Liver (tissue), 9 donors: ENCODE results near the gene KIF6. TPM values are rescaled to one million over a fixed set of nuclear protein-coding genes. Genes with fewer than 3 reads are reported as not detected.

ENCODE experiments used
- DNase-seq: peaks from one replicate; pipeline ENCODE4 v3.0.0-alpha.2; 2017; ENCODE audit warnings: low spot score
- H3K27ac ChIP-seq, 2 donors: one replicate each; pipeline ENCODE4 v1.7.0; 2013; ENCODE audit warnings: inconsistent platforms in 2 of 2, low read length in 2 of 2, control low read depth in 1 of 2, low read depth in 1 of 2, mild to moderate bottlenecking in 1 of 2
- H3K27me3 ChIP-seq, 4 donors: one replicate each; pipeline versions ENCODE4 v1.6.1 to v1.7.0; 2013; ENCODE audit warnings: low read length in 3 of 4, inconsistent platforms in 1 of 4, mild to moderate bottlenecking in 1 of 4, moderate library complexity in 1 of 4; ENCODE audit not compliant: control insufficient read depth in 4 of 4, insufficient read depth in 4 of 4
- H3K36me3 ChIP-seq, 4 donors: one replicate each; pipeline versions ENCODE4 v1.6.1 to v1.7.0; 2013; ENCODE audit warnings: low read length in 3 of 4, mild to moderate bottlenecking in 3 of 4, low read depth in 1 of 4, moderate library complexity in 1 of 4; ENCODE audit not compliant: control insufficient read depth in 4 of 4, insufficient read depth in 3 of 4
- H3K4me1 ChIP-seq, 4 donors: one replicate each; pipeline versions ENCODE4 v1.6.1 to v1.7.0; 2013; ENCODE audit warnings: low read length in 3 of 4, mild to moderate bottlenecking in 3 of 4, moderate library complexity in 1 of 4; ENCODE audit not compliant: control insufficient read depth in 4 of 4, insufficient read depth in 4 of 4
- H3K4me3 ChIP-seq, 3 donors: one replicate each; pipeline versions ENCODE4 v1.6.1 to v1.7.0; 2013; ENCODE audit warnings: low read length in 3 of 3, control low read depth in 1 of 3, low read depth in 1 of 3, mild to moderate bottlenecking in 1 of 3
- H3K9ac ChIP-seq, 2 donors: one replicate each; pipeline ENCODE4 v1.7.0; 2013; ENCODE audit warnings: low read length in 2 of 2, mild to moderate bottlenecking in 2 of 2, moderate library complexity in 2 of 2, control low read depth in 1 of 2, low read depth in 1 of 2
- H3K9me3 ChIP-seq, 4 donors: one replicate each; pipeline versions ENCODE4 v1.6.1 to v1.7.0; 2013; ENCODE audit warnings: low read length in 3 of 4; ENCODE audit not compliant: control insufficient read depth in 4 of 4
- EGR1 ChIP-seq, 2 donors: IDR thresholded peaks; 2 replicates each; pipeline ENCODE4 v1.6.1; 2016 to 2018; ENCODE audit warnings: antibody characterized with exemption in 2 of 2, low read depth in 2 of 2
- HNF4G ChIP-seq: IDR thresholded peaks from 2 replicates; pipeline ENCODE4 v1.6.1; 2016; ENCODE audit warnings: antibody characterized with exemption
- JUND ChIP-seq, 2 donors: IDR thresholded peaks; 2 replicates each; pipeline ENCODE4 v1.6.1; 2016; ENCODE audit warnings: antibody characterized with exemption in 2 of 2
- NR2F2 ChIP-seq: IDR thresholded peaks from 2 replicates; pipeline ENCODE4 v1.6.1; 2016; ENCODE audit warnings: antibody characterized with exemption
- RAD21 ChIP-seq, 2 donors: IDR thresholded peaks; 2 replicates each; pipeline ENCODE4 v1.6.1; 2016; ENCODE audit warnings: antibody characterized with exemption in 2 of 2, mild to moderate bottlenecking in 2 of 2
- SP1 ChIP-seq: IDR thresholded peaks from 2 replicates; pipeline ENCODE4 v1.6.1; 2018; ENCODE audit warnings: antibody characterized with exemption, mild to moderate bottlenecking
- TAF1 ChIP-seq: conservative IDR thresholded peaks from 2 replicates; pipeline ENCODE4 v1.6.1; 2016; ENCODE audit warnings: antibody characterized with exemption, mild to moderate bottlenecking
- YY1 ChIP-seq: IDR thresholded peaks from 2 replicates; pipeline ENCODE4 v1.6.1; 2016; ENCODE audit warnings: antibody characterized with exemption, mild to moderate bottlenecking
- WGBS: extraction: QIAGEN DNeasy Blood & Tissue Kit; methylation state at CpG from one replicate; pipeline ENCODE4 v1.1.7; 2013; 5-methylcytosine and 5-hydroxymethylcytosine counted together
- polyA plus RNA-seq, 2 donors: library from polyadenylated mRNA; stranded (reverse) in 1 of 2; unstranded in 1 of 2; fragments of 200-250 nt in 1 of 2; fragments of >200 nt in 1 of 2; fragmentation: Nextera tagmentation in 1 of 2; extraction: Ambion mirVana in 1 of 2; gene quantifications; one replicate each; pipeline versions ENCODE4 v1.2.1 to v1.2.3, GENCODE V29; 2013 to 2015
- total RNA-seq, 2 donors: library from RNA; depleted of rRNA; stranded (reverse); fragments of >200 nt; gene quantifications; one replicate each; pipeline ENCODE4 v1.2.3, GENCODE V29; 2014
- TF ChIP-seq, protein P1 (sequence below): IDR thresholded peaks from 2 replicates; pipeline ENCODE4 v1.6.1; 2016; ENCODE audit warnings: antibody characterized with exemption
- TF ChIP-seq, protein P2 (sequence below): IDR thresholded peaks from 2 replicates; pipeline ENCODE4 v1.6.1; 2016; ENCODE audit warnings: antibody characterized with exemption
- TF ChIP-seq, protein P3 (sequence below): fragments of 150-350 bp; IDR thresholded peaks from 2 replicates; pipeline ENCODE4 v1.5.1; 2017; ENCODE audit warnings: improper control_type of control experiment, low read depth, low read length; ENCODE audit not compliant: missing input control
- donor health status: healthy.
- donor health status: healthy.
- donor health status: healthy.
- donor health status: healthy.
- donor health status: healthy.

The KIF6 gene
- total and polyA plus RNA-seq, 4 donors, result 0.17 to 7.5 (median 0.29) TPM

DNA sequence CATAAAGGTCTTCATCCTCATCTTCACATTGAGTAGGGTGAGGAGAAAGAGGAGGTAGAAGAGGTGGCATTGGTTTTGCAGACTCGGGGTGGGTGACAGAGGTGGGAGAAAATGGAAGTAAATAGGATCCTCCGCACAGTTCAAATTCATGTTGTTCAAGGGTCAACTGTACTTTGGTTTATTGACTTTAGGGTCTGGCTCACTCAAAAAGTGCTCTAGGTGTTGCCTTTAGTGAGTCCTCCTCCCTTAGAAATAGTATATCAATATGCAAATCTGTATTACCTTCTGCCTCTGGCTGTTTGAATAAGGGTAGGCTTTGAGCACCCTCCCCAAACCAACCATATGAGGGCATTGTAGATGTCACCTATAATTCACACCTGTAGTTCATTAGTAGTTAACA, 54.7 kb downstream of the KIF6 start:
- no peak for TF ChIP-seq JUND (IDR thresholded peaks at IDR 0.05)
- TF ChIP-seq RAD21 (IDR thresholded peaks at IDR 0.05), result no peak
- no peak for TF ChIP-seq SP1
- TF ChIP-seq HNF4G, result no peak
- 55% methylated on average over 2 of the region's 2 CpGs for WGBS

DNA sequence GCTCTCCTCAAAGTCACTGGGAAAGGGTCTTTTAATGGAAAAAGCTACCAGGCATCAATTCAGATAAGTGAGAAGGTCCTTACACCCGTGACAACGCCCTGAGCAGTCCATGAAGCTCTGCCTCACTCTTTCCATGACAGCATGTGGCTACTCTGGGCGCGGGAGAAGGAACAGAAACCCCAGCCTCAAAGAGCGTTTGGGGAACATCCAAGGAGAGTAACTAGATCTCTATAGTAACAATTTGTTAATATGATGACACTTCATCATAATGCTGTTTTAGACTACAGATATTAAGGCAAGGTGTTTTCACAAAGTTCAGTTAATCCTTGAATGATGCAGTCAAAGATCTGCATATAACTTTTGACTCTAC, 55.2 kb downstream of the KIF6 start:
- no peak for DNase-seq
- TF ChIP-seq JUND (IDR thresholded peaks at IDR 0.05), result no peak
- no peak for TF ChIP-seq NR2F2
- no peak for TF ChIP-seq YY1
- TF ChIP-seq TAF1, result no peak
- TF ChIP-seq EGR1 (IDR thresholded peaks at IDR 0.05; ENCODE audit: low read depth in 2 of 2), result no peak
- no peak for TF ChIP-seq HNF4G
- TF ChIP-seq, protein P1, sequence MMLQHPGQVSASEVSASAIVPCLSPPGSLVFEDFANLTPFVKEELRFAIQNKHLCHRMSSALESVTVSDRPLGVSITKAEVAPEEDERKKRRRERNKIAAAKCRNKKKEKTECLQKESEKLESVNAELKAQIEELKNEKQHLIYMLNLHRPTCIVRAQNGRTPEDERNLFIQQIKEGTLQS, result no peak
- Histone ChIP-seq H3K9ac (no peak overlapping the region), H3K27me3 (no peaks in the 10 kb centered on the region), H3K9me3 (peaks cover 3 to 5% (median 4%) of the 10 kb centered on the region in 4 donors), H3K36me3 (no peaks in the 10 kb centered on the region), H3K4me3 (no peak overlapping the region), H3K4me1 (peaks cover 0 to 6% (median 2%) of the 10 kb centered on the region in 4 donors), H3K27ac (no peak overlapping the region)
- 88% methylated on average over 5 of the region's 5 CpGs for WGBS

More for the DNA sequence above, 54.7 kb downstream of the KIF6 start:
- H3K4me1 ChIP-seq, result peaks cover 0 to 6% (median 2%) of the 10 kb centered on the region in 4 donors
- H3K9me3 ChIP-seq, result peaks cover 3 to 5% (median 4%) of the 10 kb centered on the region in 4 donors
- no peak for DNase-seq
- no peak overlapping the region for H3K27ac ChIP-seq
- H3K36me3 ChIP-seq, result no peaks in the 10 kb centered on the region
- no peak overlapping the region for H3K9ac ChIP-seq
- H3K4me3 ChIP-seq, result no peak overlapping the region
- no peaks in the 10 kb centered on the region for H3K27me3 ChIP-seq

DNA sequence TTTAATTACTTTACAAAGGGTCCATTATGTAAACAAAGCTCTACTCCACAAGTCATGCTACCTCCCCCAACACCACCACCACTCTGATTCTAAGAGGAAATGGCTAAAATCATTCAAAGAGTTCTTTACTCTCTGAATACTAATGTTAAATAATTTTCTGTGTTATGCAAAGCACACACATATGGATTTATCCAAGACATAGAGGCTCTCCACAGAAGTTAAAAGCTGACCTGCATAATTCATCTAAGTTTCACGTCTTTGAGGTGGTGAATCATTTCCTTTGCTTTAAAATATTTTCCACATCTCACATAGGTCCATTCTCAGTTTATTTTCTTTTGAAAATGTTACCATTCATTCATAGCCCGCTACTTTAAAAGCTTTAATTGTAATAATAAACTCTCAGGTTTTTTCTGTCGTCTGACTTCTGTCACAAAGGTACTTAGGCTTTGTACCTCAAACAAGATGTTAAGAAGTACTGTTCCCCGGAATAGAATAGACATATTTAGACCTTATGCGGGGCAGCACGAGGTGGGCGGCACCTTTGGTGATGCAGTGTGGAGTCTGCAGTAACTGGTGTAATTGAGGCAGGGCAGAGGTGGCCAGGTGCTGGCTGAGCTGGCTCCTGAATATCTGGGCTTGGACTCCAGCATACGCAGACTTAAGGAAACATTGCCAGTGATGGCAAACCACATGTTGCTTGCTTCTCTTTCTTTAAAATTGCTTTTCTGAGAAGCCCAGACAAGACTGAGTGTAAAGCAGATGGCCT, 55.8 kb downstream of the KIF6 start:
- Histone ChIP-seq H3K27ac (no peak overlapping the region), H3K27me3 (no peaks in the 10 kb centered on the region), H3K36me3 (no peaks in the 10 kb centered on the region), H3K4me3 (no peak overlapping the region), H3K4me1 (peaks cover 0 to 6% (median 2%) of the 10 kb centered on the region in 4 donors), H3K9me3 (peaks cover 3 to 5% (median 4%) of the 10 kb centered on the region in 4 donors), H3K9ac (no peak overlapping the region)
- no peak for TF ChIP-seq EGR1 (IDR thresholded peaks at IDR 0.05; ENCODE audit: low read depth in 2 of 2)
- no peak for TF ChIP-seq RAD21 (IDR thresholded peaks at IDR 0.05)
- TF ChIP-seq, protein P1, result no peak
- DNase-seq, result no peak
- 74% methylated on average over 8 of the region's 8 CpGs for WGBS

DNA sequence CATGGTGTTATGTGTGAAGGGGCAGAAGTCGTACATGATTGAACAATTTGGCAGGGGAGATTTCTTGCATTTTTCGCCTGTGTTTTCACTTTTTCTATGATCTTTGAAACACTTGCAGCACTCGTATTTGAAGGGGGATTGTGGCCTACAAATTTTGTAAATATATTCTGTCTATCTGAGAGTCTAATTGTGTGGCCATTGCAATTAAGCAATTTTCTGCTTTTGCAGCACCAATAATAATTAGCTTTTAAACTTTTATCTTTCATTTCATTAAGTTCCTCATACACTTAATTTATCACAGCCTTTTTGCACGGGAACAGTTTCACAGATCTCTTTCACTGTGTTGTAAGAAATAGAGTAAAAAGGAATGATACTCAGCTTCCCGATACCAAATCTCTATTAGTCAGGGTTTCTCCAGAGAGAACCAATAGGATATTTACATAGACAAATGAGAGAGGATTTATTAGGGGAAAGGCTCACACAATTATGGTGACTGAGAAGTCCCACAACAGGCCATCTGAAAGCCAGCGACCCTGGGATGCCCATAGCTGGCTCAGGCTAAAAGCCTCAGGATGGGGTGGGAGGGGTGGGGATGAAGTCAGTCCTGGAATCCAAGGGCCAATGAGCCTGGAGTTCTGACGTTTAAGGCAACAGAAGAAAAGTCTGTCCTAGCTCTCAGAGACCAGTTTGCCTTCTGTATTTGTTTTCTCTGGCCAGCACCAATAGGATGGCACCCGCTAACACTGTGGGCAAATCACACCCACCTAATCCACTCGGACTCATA, 58.3 kb downstream of the KIF6 start:
- no peak for TF ChIP-seq NR2F2
- TF ChIP-seq, protein P2, sequence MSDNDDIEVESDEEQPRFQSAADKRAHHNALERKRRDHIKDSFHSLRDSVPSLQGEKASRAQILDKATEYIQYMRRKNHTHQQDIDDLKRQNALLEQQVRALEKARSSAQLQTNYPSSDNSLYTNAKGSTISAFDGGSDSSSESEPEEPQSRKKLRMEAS, result no peak
- no peak for TF ChIP-seq HNF4G
- no peak for TF ChIP-seq JUND (IDR thresholded peaks at IDR 0.05)
- no peak for TF ChIP-seq YY1
- no peak for TF ChIP-seq SP1
- TF ChIP-seq, protein P3, sequence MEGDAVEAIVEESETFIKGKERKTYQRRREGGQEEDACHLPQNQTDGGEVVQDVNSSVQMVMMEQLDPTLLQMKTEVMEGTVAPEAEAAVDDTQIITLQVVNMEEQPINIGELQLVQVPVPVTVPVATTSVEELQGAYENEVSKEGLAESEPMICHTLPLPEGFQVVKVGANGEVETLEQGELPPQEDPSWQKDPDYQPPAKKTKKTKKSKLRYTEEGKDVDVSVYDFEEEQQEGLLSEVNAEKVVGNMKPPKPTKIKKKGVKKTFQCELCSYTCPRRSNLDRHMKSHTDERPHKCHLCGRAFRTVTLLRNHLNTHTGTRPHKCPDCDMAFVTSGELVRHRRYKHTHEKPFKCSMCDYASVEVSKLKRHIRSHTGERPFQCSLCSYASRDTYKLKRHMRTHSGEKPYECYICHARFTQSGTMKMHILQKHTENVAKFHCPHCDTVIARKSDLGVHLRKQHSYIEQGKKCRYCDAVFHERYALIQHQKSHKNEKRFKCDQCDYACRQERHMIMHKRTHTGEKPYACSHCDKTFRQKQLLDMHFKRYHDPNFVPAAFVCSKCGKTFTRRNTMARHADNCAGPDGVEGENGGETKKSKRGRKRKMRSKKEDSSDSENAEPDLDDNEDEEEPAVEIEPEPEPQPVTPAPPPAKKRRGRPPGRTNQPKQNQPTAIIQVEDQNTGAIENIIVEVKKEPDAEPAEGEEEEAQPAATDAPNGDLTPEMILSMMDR, result no peak
- no peak for TF ChIP-seq EGR1 (IDR thresholded peaks at IDR 0.05; ENCODE audit: low read depth in 2 of 2)
- no peak overlapping the region for H3K27ac ChIP-seq
- WGBS, result 84% methylated on average over 9 of the region's 9 CpGs

More for the DNA sequence above, 58.3 kb downstream of the KIF6 start:
- Histone ChIP-seq H3K4me3 (no peak overlapping the region), H3K4me1 (peaks cover 0 to 6% (median 2%) of the 10 kb centered on the region in 4 donors), H3K36me3 (no peaks in the 10 kb centered on the region), H3K9ac (no peak overlapping the region), H3K27me3 (no peaks in the 10 kb centered on the region), H3K9me3 (no peaks in the 10 kb centered on the region)
- no peak for DNase-seq
